ENCODE data around the gene FAM162B.
"Not testable (repeated sequence)": the region's sequence is repeated elsewhere in the genome, so short reads cannot be mapped to it uniquely, and the experiment has no call there.

The FAM162B gene
- total RNA-seq = 0 reads per million in 3 experiments

- DNase-seq = no peak
Observed at GRCh38 chr6:116764961-116765841, at the start of gene FAM162B. Gene FAM162B, minus strand, starts transcription at chr6:116765719. Its CDS starts 143 bp downstream, at chr6:116765576.

GRCh38 chr6:116812051-116812650, 46.6 kb upstream of the FAM162B start:
- DNase-seq = no peak

GRCh38 chr6:116801971-116802370, 36.5 kb upstream of the FAM162B start:
- no peak for DNase-seq

- no peak for DNase-seq
Observed at GRCh38 chr6:116799945-116800344, 34.4 kb upstream of the FAM162B start.

- DNase-seq = no peak
Observed at GRCh38 chr6:116797585-116797984, 32.1 kb upstream of the FAM162B start.

- DNase-seq = no peak
Observed at GRCh38 chr6:116793224-116793623, 27.7 kb upstream of the FAM162B start.

GRCh38 chr6:116783852-116784251, 18.3 kb upstream of the FAM162B start:
- DNase-seq = no peak

- no peak for DNase-seq
Observed at GRCh38 chr6:116779573-116780164, 14.2 kb upstream of the FAM162B start.

- no peak for DNase-seq
Observed at GRCh38 chr6:116773886-116774285, 8.4 kb upstream of the FAM162B start.

- DNase-seq = no peak
Observed at GRCh38 chr6:116772450-116772849, 6.9 kb upstream of the FAM162B start.

- no peak for DNase-seq
Observed at GRCh38 chr6:116767715-116768114, 2.2 kb upstream of the FAM162B start.

- no peak for DNase-seq
Observed at GRCh38 chr6:116766506-116767176, 1.1 kb upstream of the FAM162B start.

GRCh38 chr6:116764629-116764960, 924 bp downstream of the FAM162B start:
- no peak for DNase-seq

GRCh38 chr6:116763906-116764628, 1.5 kb downstream of the FAM162B start:
- no peak for DNase-seq

GRCh38 chr6:116763048-116763447, 2.5 kb downstream of the FAM162B start:
- no peak for DNase-seq

GRCh38 chr6:116762235-116762634, 3.3 kb downstream of the FAM162B start:
- DNase-seq = no peak

GRCh38 chr6:116761779-116762178, 3.7 kb downstream of the FAM162B start:
- no peak for DNase-seq

GRCh38 chr6:116745176-116745575, 20.3 kb downstream of the FAM162B start:
- DNase-seq = no peak

- DNase-seq = no peak
Observed at GRCh38 chr6:116741571-116741970, 23.9 kb downstream of the FAM162B start.

- not testable (repeated sequence) for DNase-seq
Observed at GRCh38 chr6:116740486-116740885, 25.0 kb downstream of the FAM162B start.

GRCh38 chr6:116737004-116737403, 28.5 kb downstream of the FAM162B start:
- no peak for DNase-seq

- DNase-seq = no peak
Observed at GRCh38 chr6:116730513-116730912, 35.0 kb downstream of the FAM162B start.

GRCh38 chr6:116726947-116727346, 38.6 kb downstream of the FAM162B start:
- no peak for DNase-seq
